GM21619 (cell line): ENCODE data around the gene HTN3.
"Not testable (repeated sequence)": the region's sequence is repeated elsewhere in the genome, so short reads cannot be mapped to it uniquely, and the experiment has no call there.

ENCODE experiments used
- ATAC-seq: cut with Tn5 transposase; IDR thresholded peaks from one replicate; pipeline ENCODE4 v1.9.1; 2021; ENCODE audit not compliant: unreplicated experiment

Gene HTN3

DNA sequence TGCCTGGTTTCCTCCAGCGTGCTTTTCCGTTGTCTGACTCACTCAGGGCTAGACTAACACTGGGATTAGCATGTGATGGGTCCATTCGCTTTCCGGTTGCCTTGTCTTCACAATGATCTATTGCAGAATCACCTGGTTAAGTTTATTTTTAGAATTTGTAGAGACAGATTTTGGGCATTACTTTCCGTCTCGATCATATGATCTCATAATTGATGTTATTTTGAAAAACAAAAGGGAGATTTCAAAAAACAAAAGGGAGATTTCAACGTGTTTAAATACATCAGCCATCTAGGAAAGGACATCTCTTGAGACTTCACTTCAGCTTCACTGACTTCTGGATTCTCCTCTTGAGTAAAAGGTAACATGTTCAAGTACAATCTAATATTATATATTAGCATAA, at the start of gene HTN3:
Gene HTN3 (plus strand): TSS at position 301 of the 400 bp plus-strand sequence. CDS start 2,282 bp downstream, outside the sequence.
- not testable (repeated sequence) for ATAC-seq

DNA sequence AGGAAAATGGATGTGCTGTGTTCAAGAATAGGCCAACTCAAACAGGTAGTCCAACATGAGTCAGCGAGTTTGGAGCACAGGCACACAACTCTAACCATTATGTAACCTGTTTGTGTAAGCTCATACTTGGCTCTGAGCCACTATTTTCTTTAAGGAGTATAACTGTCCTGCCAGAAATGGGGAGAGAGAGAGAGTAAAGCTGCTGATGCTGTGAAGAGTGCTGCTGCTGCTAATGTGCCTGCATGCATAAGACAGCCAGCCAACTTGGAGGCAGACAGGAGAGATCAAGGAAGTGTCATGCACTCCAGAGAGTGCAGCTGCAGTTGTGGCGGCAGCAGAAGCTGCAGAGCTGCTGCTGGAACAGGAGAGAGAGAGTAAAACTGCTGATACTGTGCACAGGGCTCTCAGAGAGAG, 44.2 kb upstream of the HTN3 start:
- peak; percentile 69 for ATAC-seq

DNA sequence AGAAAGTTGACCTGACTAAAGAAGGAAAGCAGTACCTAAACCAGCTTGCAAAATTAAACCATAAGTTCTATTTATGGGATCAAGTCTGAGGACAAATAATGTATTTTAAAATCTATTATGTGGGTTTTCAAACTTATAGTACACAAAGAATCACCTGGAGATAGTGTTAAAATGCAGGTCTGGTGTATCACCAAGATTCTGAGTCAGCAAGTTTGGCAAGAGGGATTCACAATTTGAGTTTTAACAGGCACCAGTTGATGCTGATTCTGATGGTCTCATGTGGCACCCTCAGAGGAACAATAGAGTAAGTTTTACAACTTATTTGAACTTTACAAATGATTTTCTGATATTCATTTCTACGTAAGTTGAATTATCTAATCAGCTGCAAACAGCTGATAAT, 41.6 kb upstream of the HTN3 start:
- ATAC-seq, result no peak

DNA sequence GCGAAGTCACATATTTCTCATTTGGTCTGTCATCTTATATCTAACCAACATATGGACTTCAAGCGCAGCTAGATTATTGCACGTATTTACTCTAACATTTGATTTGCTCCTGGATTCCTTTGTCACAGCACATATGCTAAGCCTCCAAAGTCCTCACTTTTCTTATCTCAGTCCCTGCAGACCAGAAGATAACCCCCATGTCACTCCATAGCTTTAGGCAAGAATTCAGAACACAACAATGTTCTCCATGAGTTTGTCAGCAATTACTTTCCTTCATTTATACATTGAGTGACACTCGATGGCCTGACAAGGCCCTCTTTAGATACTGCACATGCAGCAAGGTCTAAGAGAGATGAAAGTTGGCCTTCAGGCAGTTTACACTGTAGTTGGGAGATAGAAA, 37.2 kb upstream of the HTN3 start:
- no peak for ATAC-seq

DNA sequence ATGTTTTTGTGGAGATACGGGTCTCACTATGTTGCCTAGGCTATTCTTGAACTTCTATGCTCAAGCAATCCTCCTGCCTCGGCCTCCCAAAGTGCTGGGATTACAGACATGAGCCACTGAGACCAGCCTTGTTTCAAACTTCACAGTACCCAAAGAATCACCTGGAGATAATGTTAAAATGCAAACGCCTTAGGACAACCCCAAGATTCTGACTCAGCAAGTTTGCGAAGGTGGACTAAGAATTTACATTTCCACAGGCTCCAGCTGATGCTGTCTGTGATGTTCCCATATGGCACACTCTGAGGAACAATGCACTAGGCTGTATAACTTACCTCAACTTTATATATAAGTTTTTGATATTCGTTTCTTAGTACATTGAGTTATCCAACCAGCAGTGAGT, 33.5 kb upstream of the HTN3 start:
- ATAC-seq, result no peak

DNA sequence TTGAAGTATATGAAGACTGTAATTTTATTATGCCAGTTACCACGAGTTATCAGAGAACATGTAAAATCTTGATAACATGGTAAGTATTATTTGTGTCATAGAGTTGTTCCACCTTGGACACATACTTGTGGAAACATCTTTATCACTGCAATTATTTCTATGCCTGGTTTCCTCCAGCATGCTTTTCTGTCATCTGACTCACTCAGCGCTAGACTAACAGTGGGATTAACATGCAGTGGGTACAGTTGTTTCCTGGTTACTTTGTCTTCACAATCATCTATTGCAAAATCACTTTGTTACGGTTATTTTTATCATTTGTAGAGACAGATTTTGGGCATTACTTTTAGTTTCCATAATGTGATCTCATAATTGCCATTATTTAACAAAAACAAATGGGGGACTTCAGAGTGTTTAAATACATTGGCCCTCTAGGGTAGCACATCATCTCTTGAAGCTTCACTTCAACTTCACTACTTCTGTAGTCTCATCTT, 32.7 kb upstream of the HTN3 start, which contains the start of gene STATH:
Gene STATH (plus strand): TSS at position 441 of the 491 bp plus-strand sequence. CDS start 2,472 bp downstream, outside the sequence.
- no peak for ATAC-seq

DNA sequence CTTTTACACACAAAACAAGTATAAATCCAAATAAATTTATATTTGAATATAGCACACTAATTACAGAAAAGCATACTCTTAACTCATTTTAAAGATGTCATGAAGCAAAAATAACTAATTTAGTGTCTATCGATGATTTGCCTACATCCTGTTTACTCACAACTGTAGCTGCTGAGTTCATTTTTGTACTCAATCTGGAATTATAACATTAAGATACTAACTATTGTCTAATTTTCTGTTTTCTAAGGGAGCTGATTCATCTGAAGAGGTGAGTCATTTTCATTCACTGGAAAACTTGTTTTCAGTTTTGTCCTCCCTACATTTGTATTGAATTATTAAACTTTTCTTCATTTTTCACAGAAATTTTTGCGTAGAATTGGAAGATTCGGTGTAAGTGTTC, 28.8 kb upstream of the HTN3 start:
- ATAC-seq, result no peak

DNA sequence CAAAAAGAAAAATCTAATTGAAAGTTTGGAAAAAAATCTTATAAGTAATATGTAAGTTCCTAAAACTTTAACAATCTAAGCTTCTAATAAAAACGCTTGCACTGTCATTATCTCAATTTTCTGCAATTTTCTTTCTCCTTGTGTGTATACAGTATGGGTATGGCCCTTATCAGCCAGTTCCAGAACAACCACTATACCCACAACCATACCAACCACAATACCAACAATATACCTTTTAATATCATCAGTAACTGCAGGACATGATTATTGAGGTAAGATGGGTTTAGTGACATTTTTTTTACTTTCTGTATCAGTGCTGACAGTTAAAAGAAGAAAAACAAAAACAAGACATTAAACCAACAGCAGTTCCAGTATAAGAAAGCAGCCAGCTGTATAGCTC, 27.5 kb upstream of the HTN3 start:
- no peak for ATAC-seq

DNA sequence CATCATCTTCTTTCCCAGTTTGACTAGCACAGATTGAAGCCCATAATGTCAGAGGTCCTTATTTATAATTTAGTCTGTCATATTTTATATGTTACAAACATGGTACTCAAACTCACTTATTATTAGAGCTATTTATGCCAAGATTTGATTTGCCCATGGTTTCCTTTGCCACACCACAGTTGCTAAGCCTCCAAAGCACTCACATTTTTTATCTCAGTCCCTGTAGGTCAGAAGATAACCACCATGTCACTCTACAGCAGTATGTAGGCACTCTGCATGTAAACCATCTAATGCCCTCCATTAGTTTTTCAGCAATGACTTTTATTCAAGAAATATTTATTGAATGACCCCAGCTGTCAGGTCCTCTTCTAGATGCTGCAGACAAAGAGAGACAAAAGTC, 25.8 kb upstream of the HTN3 start:
- ATAC-seq, result no peak

DNA sequence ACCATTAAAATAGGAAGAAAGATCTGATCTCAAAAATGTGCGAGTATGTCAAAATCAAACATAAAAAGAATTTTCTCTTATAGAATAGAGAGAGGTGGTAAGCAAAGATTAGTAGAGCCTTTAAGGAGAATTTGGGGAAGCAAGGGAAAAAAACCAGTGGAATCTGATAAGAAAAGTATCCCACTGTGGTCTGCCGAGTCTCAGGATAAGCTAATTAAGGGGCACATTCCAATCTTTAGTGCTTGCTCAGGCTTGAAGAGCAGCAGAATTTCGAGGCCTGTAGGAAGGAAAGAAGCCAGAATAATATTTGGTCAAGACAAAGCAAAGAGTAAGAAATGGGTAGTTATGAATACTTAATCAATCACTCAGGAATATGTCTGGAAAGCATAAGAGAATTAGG, 19.5 kb upstream of the HTN3 start:
- no peak for ATAC-seq

DNA sequence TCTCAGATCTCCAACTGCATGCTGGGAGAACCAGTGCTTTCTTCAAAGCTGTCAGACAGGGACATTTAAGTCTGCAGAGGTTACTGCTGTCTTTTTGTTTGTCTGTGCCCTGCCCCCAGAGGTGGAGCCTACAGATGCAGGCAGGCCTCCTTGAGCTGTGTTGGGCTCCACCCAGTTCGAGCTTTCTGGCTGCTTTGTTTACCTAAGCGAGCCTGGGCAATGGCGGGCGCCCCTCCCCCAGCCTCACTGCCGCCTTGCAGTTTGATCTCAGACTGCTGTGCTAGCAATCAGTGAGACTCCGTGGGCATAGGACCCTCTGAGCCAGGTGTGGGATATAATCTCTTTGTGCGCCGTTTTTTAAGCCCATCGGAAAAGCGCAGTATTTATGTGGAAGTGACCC, 9.3 kb upstream of the HTN3 start:
- not testable (repeated sequence) for ATAC-seq

DNA sequence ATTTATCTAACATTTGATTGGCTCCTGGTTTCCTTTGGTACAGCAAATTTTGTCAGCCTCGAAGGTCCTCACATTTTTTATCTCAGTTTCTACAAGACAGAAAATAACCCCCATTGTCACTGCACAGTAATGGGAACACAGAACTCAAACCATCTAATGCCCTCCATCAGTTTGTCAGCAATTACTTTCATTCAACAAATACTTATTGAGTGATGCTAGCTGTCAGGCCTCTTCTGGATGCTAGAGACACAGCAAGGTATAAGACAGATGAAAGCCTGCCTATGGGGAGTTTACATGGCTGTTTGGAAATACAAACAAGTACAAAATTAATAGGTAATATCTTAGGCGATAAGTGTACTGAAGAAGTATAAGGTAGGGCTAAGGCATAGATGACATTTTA, 5.0 kb upstream of the HTN3 start:
- no peak for ATAC-seq

DNA sequence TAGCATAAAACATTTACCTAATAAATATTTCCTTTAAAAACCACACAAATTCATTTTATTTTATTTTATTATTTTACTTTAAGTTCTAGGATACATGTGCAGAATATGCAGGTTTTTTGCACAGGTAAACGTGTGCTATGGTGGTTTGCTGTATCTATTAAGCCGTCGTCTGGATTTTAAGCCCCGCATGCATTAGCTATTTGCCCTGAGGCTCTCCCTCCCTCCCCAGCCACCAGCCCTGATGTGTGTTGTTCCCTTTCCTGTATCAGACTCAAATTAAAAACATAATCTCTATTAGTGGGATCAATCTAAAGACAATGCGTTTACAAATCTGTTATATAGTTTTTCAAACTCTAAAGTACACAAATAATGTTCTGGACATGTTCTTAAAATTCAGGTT, 1.2 kb upstream of the HTN3 start:
- ATAC-seq, result no peak

DNA sequence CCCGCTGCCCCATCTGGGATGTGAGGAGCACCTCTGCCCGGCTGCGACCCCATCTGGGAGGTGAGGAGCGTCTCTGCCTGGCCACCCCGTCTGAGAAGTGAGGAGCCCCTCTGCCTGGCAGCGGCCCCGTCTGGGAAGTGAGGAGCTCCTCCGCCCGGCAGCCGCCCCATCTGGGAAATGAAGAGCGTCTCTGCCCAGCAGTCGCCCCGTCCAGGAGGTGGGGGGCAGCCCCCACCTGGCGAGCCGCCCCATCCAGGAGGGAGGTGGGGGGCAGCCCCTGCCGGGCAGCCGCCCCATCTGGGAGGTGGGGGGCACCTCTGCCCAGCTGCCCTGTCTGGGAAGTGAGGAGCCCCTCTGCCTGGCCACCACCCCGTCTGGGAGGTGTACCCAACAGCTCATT, 9.3 kb downstream of the HTN3 start:
- ATAC-seq, result not testable (repeated sequence)

DNA sequence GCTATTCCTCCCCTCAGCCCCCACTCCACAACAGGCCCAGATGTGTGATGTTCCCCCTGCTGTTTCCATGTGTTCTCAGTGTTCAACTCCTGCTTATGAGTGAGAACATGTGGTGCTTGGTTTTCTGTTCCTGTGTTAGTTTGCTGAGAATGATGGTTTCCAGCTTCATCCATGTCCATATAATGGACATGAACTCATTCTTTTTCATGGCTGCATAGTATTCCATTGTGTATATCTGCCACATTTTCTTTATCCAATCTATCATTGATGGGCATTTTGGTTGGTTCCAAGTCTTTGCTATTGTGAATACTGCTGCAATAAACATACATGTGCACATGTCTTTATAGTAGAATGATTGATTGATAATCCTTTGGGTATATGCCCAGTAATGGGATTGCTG, 11.7 kb downstream of the HTN3 start:
- ATAC-seq, result not testable (repeated sequence)

DNA sequence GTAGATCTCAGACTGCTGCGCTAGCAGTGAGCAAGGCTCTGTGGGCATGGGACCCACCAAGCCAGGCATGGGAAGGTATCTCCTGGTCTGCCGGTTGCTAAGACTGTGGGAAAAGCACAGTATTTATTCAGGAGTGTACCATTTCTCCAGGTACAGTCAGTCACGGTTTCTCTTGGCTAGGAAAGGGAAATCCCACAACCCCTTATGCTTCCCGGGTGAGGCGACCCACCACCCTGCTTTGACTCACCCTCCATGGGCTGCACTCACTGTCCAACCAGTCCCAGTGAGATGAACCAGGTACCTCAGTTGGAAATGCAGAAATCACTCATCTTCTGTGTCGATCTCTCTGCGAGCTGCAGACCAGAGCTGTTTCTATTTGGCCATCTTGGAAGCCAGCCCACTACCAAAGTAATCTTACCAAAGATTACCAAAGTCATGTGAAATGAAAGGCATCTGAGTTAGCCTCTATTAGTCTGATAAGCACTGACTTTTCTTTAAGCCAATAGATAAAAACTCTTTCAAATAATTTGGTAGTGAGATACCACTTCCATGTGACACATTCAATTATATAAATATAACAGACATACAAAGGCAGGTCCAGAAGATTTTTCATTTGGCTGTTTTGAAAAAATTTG, 13.5 kb downstream of the HTN3 start:
- no peak for ATAC-seq

DNA sequence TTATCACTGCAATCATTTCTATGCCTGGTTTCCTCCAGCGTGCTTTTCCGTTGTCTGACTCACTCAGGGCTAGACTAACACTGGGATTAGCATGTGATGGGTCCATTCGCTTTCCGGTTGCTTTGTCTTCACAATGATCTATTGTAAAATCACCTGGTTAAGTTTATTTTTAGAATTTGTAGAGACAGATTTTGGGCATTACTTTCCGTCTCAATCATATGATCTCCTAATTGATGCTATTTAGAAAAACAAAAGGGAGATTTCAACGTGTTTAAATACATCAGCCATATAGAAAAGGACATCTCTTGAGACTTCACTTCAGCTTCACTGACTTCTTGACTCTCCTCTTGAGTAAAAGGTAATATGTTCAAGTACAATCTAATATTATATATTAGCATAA, 21.9 kb downstream of the HTN3 start, which contains the start of gene HTN1:
Gene HTN1 (plus strand): TSS at position 301 of the 400 bp plus-strand sequence. CDS start 2,639 bp downstream, outside the sequence.
- ATAC-seq, result not testable (repeated sequence)

DNA sequence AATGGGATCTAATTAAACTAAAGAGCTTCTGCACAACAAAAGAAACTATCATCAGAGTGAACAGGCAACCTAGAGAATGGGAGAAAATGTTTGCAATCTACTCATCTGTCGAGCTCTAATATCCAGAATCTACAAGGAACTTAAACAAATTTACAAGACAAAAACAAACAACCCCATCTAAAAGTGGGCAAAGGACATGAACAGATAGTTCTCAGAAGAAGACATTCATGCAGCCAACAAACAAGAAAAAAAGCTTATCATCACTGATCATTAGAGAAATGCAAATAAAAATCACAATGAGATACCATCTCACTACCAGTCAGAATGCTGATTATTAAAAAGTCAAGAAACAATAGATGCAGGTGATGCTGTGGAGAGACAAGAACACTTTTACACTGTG, 28.3 kb downstream of the HTN3 start:
- not testable (repeated sequence) for ATAC-seq

DNA sequence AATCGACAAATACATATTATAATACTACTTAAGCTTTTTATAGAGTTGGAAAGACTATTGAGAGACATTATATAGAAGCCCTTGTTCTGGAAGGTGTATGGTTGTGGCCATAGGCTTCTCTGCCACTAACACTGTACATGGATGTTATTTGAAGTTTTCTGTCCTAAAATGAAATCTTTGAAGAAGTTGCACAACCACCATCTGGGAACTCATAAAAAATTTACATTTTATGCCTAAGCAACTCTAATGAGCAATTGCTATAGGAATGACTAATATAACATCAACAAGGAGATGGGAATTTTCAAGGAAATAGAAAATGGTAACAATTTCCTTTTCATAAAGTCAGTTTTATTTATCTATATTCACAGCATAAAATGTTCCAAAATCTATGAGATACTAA, 29.4 kb downstream of the HTN3 start:
- ATAC-seq, result no peak

DNA sequence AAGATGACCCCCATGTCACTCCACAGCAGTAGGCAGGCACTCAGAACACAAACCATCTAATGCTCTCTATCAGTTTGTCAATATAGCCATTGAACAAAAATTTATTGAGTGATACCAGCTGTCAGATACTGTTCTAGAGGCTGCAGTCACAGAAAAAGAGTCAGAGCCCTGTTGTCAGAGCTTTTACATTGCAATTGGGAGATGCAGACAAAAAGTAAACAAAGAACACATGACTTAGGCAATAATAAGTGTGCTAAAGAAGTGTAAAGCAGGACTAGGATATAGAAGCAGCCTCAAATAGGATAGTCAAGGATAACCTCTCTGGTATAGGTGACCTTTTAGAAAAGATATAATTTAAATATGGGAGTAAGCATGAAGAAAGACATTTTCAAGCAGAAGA, 30.9 kb downstream of the HTN3 start:
- no peak for ATAC-seq

DNA sequence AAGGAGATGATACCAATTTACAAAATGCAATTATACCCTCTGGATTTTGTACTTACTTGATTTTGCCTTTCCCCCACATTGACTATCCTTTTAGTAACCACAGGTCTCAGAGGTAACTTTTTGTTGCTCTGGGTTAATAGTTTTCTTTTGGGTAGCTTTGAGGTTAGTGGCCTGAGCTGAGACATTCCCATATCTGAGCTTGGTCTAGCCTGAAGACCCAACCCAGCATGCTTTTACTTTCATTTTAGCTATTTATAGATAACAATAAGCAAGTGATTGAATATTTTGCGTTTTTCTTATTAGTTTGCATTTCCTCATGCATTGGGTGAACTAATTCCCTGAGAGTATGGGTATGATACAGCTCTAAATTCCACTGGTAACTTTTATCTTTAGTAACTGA, 33.7 kb downstream of the HTN3 start:
- peak; percentile 96 for ATAC-seq

DNA sequence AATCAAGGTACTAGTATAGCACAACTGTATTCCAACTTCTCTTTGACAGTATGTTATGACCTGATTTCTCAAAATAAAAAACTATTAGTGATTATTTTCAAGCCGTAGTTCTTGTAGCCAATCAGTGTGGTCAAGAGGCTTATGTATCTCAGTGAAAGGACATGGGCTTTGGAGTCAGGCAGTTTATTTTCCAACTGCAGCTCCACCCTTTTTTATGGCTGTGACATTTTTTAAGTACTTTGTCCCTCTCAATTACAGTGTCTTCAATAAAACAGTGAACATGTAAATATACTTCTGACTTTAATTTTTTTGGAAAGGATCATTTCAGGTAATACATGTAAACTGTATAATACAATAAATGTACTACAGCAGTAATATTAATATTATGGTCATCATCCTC, 51.9 kb downstream of the HTN3 start:
- ATAC-seq, result no peak
